DND-41 (cell line): ENCODE data around the gene CYSRT1.

ENCODE experiments used
- CTCF ChIP-seq: IDR thresholded peaks from 2 replicates; pipeline ENCODE4 v1.5.1; 2012; ENCODE audit warnings: borderline replicate concordance, low read length, moderate library complexity, mild to moderate bottlenecking; ENCODE audit not compliant: poor library complexity, severe bottlenecking; ENCODE audit errors: extremely low read depth
- EZH2 ChIP-seq: IDR thresholded peaks from 3 replicates; pipeline ENCODE4 v1.6.1; 2012; ENCODE audit warnings: borderline replicate concordance, low read depth, mild to moderate bottlenecking, moderate library complexity, low read length, inconsistent platforms; ENCODE audit not compliant: severe bottlenecking

- TF ChIP-seq CTCF (no peak), EZH2 (no peak)
These were observed 31.9 kb downstream of the CYSRT1 start for GRCh38 chr9:137256856-137257255.
